Naive thymus-derived CD8-positive, alpha-beta T cell (primary cell): ENCODE data around the gene RFFL. TPM values are rescaled to one million over a fixed set of nuclear protein-coding genes. Genes with fewer than 3 reads are reported as not detected.
"Not testable (repeated sequence)": the region's sequence is repeated elsewhere in the genome, so short reads cannot be mapped to it uniquely, and the experiment has no call there.

Source experiments
- ATAC-seq, 2 donors: fragments of 150-1000 bp; cut with Tn5 transposase in 1 of 2; sonication (Bioruptor Pico), chemical (Tn5 transposase) in 1 of 2; 1 replicate in 1 of 2; 2 replicates in 1 of 2; pipeline ENCODE4 v1.10.0; 2021; ENCODE audit warnings: mild to moderate bottlenecking in 2 of 2, moderate library complexity in 2 of 2
- POLR2A ChIA-PET: fragments of 350-600 bp; sonication (Branson Sonifier 250); formaldehyde crosslinking; loops from one replicate; lab custom pipeline; 2021; ENCODE audit warnings: antibody characterized with exemption; lab: Charles Lee
- DNase-seq, 10 donors: peaks; one replicate each; pipeline versions ENCODE4 v3.0.0 to v3.0.0-alpha.2; 2020 to 2022
- H3K27ac Mint-ChIP-seq, 10 donors: one replicate each; pipeline ENCODE4 v1.8.0; 2020 to 2022; ENCODE audit warnings: mild to moderate bottlenecking in 10 of 10, mixed read lengths in 10 of 10, moderate library complexity in 4 of 10, inconsistent platforms in 1 of 10
- H3K27me3 Mint-ChIP-seq, 5 donors: one replicate each; pipeline ENCODE4 v1.8.0; 2021 to 2022; ENCODE audit warnings: mixed read lengths in 5 of 5
- H3K36me3 Mint-ChIP-seq, 3 donors: one replicate each; pipeline ENCODE4 v1.8.0; 2020 to 2022; ENCODE audit warnings: mixed read lengths in 3 of 3, mild to moderate bottlenecking in 2 of 3, inconsistent platforms in 1 of 3
- H3K4me1 Mint-ChIP-seq, 4 donors: one replicate each; pipeline ENCODE4 v1.8.0; 2021 to 2022; ENCODE audit warnings: mixed read lengths in 4 of 4
- H3K4me3 Mint-ChIP-seq, 10 donors: one replicate each; pipeline ENCODE4 v1.8.0; 2020 to 2022; ENCODE audit warnings: mild to moderate bottlenecking in 10 of 10, mixed read lengths in 10 of 10, moderate library complexity in 6 of 10, inconsistent platforms in 1 of 10
- H3K9me3 Mint-ChIP-seq, 9 donors: one replicate each; pipeline ENCODE4 v1.8.0; 2020 to 2022; ENCODE audit warnings: mixed read lengths in 9 of 9, mild to moderate bottlenecking in 3 of 9, inconsistent platforms in 1 of 9, moderate library complexity in 1 of 9
- polyA plus RNA-seq, 3 donors: library from polyadenylated mRNA; unstranded; fragments of 300-500 nt; fragmentation: Illumina TruSeq; gene quantifications; one replicate each; pipeline ENCODE4 v1.2.3, GENCODE V29; 2021
- total RNA-seq, 8 experiments: library from RNA in 2 of 8; stranded (reverse) in 2 of 8; gene quantifications; one replicate each; pipeline ENCODE4 v1.2.3 and lab custom pipeline; 2021 to 2026

The RFFL gene
- 10 to 100 TPM; 69.1 to 70.1 TPM for total RNA-seq
- 10 to 100 TPM; 30.8 to 39.7 (median 31.9) TPM for polyA plus RNA-seq
- total RNA-seq (lab: John Stamatoyannopoulos, UW) = 19.8 to 76.9 (median 50.7) reads per million in 6 experiments

- POLR2A ChIA-PET = interaction anchor here (0.5 to 4.4 kb wide), 21 partner anchors 9 to 471 kb away, joined by 3 to 41 read pairs (median 7); partner anchors contain the start of genes LIG3 and RAD51D
- Mint-ChIP-seq H3K9me3 (no peaks in the 10 kb centered on the region), H3K27me3 (no peaks in the 10 kb centered on the region), H3K27ac (peak within 1 kb of the TSS; percentile 46 to 98 (median 94)), H3K4me3 (peak within 1 kb of the TSS; percentile 59 to 86 (median 78)), H3K4me1 (peaks cover 21 to 63% (median 56%) of the 10 kb centered on the region in 4 donors), H3K36me3 (peaks cover 5 to 32% (median 26%) of the 10 kb centered on the region in 3 donors)
- DNase-seq (peak; percentile 54 to 91 (median 80)), ATAC-seq (peak; percentile 98 to 99)
Measured at GRCh38 chr17:35063514-35064223, at the start of gene RFFL. Gene RFFL, minus strand, starts transcription at chr17:35063707. Its CDS starts 37,154 bp downstream, at chr17:35026553.

GRCh38 chr17:35110791-35111190, 47.3 kb upstream of the RFFL start:
- ATAC-seq, H3K9me3 Mint-ChIP-seq, H3K4me3 Mint-ChIP-seq, H3K27me3 Mint-ChIP-seq, H3K27ac Mint-ChIP-seq, POLR2A ChIA-PET, DNase-seq: not testable (repeated sequence)
- peaks cover 0 to 16% (median 6%) of the 10 kb centered on the region in 4 donors for H3K4me1 Mint-ChIP-seq
- H3K36me3 Mint-ChIP-seq = peaks cover 8 to 31% (median 12%) of the 10 kb centered on the region in 3 donors

GRCh38 chr17:35104844-35105450, 41.4 kb upstream of the RFFL start:
- Mint-ChIP-seq H3K27ac (peak overlapping the region in 2 of 10 donors; percentile 61 to 91), H3K4me3 (no peak overlapping the region), H3K4me1 (no peaks in the 10 kb centered on the region), H3K27me3 (no peaks in the 10 kb centered on the region), H3K9me3 (no peaks in the 10 kb centered on the region), H3K36me3 (peaks cover 8 to 63% (median 21%) of the 10 kb centered on the region in 3 donors)
- DNase-seq = no peak
- POLR2A ChIA-PET = interaction anchor here (0.6 kb wide), 1 partner anchor 89 kb away, joined by 3 read pairs; no protein-coding TSS in a partner anchor
- ATAC-seq = no peak

- no peak for DNase-seq
- Mint-ChIP-seq H3K36me3 (peaks cover 8 to 71% (median 21%) of the 10 kb centered on the region in 3 donors), H3K9me3 (no peaks in the 10 kb centered on the region), H3K27ac (no peak overlapping the region), H3K4me3 (no peak overlapping the region), H3K4me1 (no peaks in the 10 kb centered on the region), H3K27me3 (no peaks in the 10 kb centered on the region)
- ATAC-seq = no peak
- POLR2A ChIA-PET = no interaction called here
Measured at GRCh38 chr17:35103271-35103670, 39.8 kb upstream of the RFFL start.

GRCh38 chr17:35101725-35102124, 38.2 kb upstream of the RFFL start:
- Mint-ChIP-seq H3K4me1 (no peaks in the 10 kb centered on the region), H3K27me3 (no peaks in the 10 kb centered on the region), H3K36me3 (peaks cover 8 to 69% (median 19%) of the 10 kb centered on the region in 3 donors), H3K4me3 (no peak overlapping the region), H3K9me3 (no peaks in the 10 kb centered on the region), H3K27ac (peak overlapping the region in 2 of 10 donors; percentile 9 to 40)
- ATAC-seq = no peak
- DNase-seq = no peak
- POLR2A ChIA-PET = no interaction called here

- ATAC-seq (no peak), DNase-seq (no peak)
- no peaks in the 10 kb centered on the region for H3K27me3 Mint-ChIP-seq
- POLR2A ChIA-PET = no interaction called here
- H3K4me3 Mint-ChIP-seq = no peak overlapping the region
- H3K27ac Mint-ChIP-seq = no peak overlapping the region
- H3K9me3 Mint-ChIP-seq = no peaks in the 10 kb centered on the region
- H3K36me3 Mint-ChIP-seq = peaks cover 2 to 62% (median 12%) of the 10 kb centered on the region in 3 donors
- H3K4me1 Mint-ChIP-seq = peaks cover 0 to 5% (median 0%) of the 10 kb centered on the region in 4 donors
Measured at GRCh38 chr17:35101036-35101435, 37.5 kb upstream of the RFFL start.

GRCh38 chr17:35099908-35100307, 36.4 kb upstream of the RFFL start:
- Mint-ChIP-seq H3K9me3 (no peaks in the 10 kb centered on the region), H3K4me3 (no peak overlapping the region), H3K4me1 (peaks cover 0 to 5% (median 0%) of the 10 kb centered on the region in 4 donors), H3K36me3 (peaks cover 0 to 51% (median 4%) of the 10 kb centered on the region in 3 donors), H3K27me3 (no peaks in the 10 kb centered on the region), H3K27ac (peak overlapping the region in 2 of 10 donors; percentile 39 to 85)
- POLR2A ChIA-PET = no interaction called here
- ATAC-seq (no peak), DNase-seq (no peak)

- Mint-ChIP-seq H3K9me3 (no peaks in the 10 kb centered on the region), H3K36me3 (peaks cover 0 to 36% (median 4%) of the 10 kb centered on the region in 3 donors), H3K4me3 (no peak overlapping the region), H3K27ac (peak overlapping the region in 1 of 10 donors; percentile 63), H3K4me1 (peaks cover 0 to 5% (median 0%) of the 10 kb centered on the region in 4 donors), H3K27me3 (no peaks in the 10 kb centered on the region)
- POLR2A ChIA-PET = interaction anchor here (0.7 kb wide), 1 partner anchor 38 kb away, joined by 3 read pairs; no protein-coding TSS in a partner anchor
- ATAC-seq = no peak
- no peak for DNase-seq
Measured at GRCh38 chr17:35097776-35098175, 34.3 kb upstream of the RFFL start.

GRCh38 chr17:35095741-35096140, 32.2 kb upstream of the RFFL start:
- Mint-ChIP-seq H3K9me3 (no peaks in the 10 kb centered on the region), H3K36me3 (peaks cover 0 to 19% (median 4%) of the 10 kb centered on the region in 3 donors), H3K4me1 (peaks cover 0 to 8% (median 1%) of the 10 kb centered on the region in 4 donors), H3K27me3 (no peaks in the 10 kb centered on the region), H3K4me3 (no peak overlapping the region), H3K27ac (no peak overlapping the region)
- ATAC-seq (no peak), DNase-seq (no peak)
- POLR2A ChIA-PET = interaction anchor here (0.6 kb wide), 1 partner anchor 136 kb away, joined by 3 read pairs; no protein-coding TSS in a partner anchor

GRCh38 chr17:35094902-35095301, 31.4 kb upstream of the RFFL start:
- Mint-ChIP-seq H3K9me3 (no peaks in the 10 kb centered on the region), H3K27ac (no peak overlapping the region), H3K36me3 (peaks cover 0 to 11% (median under 1%) of the 10 kb centered on the region in 3 donors), H3K4me3 (no peak overlapping the region), H3K27me3 (no peaks in the 10 kb centered on the region), H3K4me1 (peaks cover 0 to 13% (median 5%) of the 10 kb centered on the region in 4 donors)
- POLR2A ChIA-PET = interaction anchor here (0.6 kb wide), 1 partner anchor 136 kb away, joined by 3 read pairs; no protein-coding TSS in a partner anchor
- ATAC-seq = no peak
- DNase-seq = no peak

GRCh38 chr17:35090707-35091106, 27.2 kb upstream of the RFFL start:
- not testable (repeated sequence) for H3K36me3 Mint-ChIP-seq, DNase-seq, H3K9me3 Mint-ChIP-seq, ATAC-seq, H3K27me3 Mint-ChIP-seq
- H3K4me1 Mint-ChIP-seq = peaks cover 8 to 41% (median 33%) of the 10 kb centered on the region in 4 donors
- POLR2A ChIA-PET = interaction anchor here (1.4 to 4.1 kb wide), 7 partner anchors 16 to 109 kb away, joined by 6 to 34 read pairs (median 18); partner anchors contain the start of genes LIG3 and RFFL
- H3K27ac Mint-ChIP-seq = peak overlapping the region in 2 of 10 donors; percentile 34 to 95
- peak overlapping the region in 5 of 10 donors; percentile 3 to 79 (median 18) for H3K4me3 Mint-ChIP-seq

GRCh38 chr17:35089586-35090296, 26.2 kb upstream of the RFFL start:
- ATAC-seq (peak; percentile 37 to 41), DNase-seq (peak in 5 of 10 donors; percentile 5 to 63 (median 11))
- Mint-ChIP-seq H3K4me1 (peaks cover 10 to 50% (median 39%) of the 10 kb centered on the region in 4 donors), H3K36me3 (peaks cover 0 to 4% (median 0%) of the 10 kb centered on the region in 3 donors), H3K27me3 (no peaks in the 10 kb centered on the region), H3K27ac (peak overlapping the region; percentile 93 to 98 (median 95)), H3K9me3 (no peaks in the 10 kb centered on the region), H3K4me3 (peak overlapping the region; percentile 87 to 96 (median 92))
- POLR2A ChIA-PET = interaction anchor here (0.7 to 4.1 kb wide), 19 partner anchors 9 to 489 kb away, joined by 3 to 34 read pairs (median 6); partner anchors contain the start of genes CCT6B, LIG3, NLE1 and PEX12
